ENCODE data around the gene KAZN. TPM values are rescaled to one million over a fixed set of nuclear protein-coding genes. Genes with fewer than 3 reads are reported as not detected.

KAZN gene
- total and polyA plus RNA-seq, 12 donors, result 1.1 to 6.5 (median 1.9) TPM

DNA sequence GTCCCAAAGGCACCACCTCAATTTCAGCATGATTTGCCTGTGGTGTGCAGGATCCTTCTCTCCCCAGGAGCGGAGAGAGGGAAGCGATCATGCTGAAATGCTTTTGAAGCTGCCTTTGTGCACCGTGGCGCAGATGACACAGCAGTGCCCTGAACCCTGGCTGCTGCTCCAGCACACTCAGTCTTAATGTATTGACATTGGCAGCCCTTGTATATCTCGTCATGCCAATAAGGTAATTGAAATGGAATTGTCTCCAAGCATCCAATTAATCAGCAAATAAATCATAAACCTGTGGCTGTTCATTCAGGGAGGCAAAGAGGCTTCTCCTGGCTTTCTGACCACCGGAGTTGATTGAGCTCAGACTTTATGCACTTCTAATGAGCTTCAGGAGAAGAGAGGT is 139.8 kb downstream of the KAZN start:
- peaks cover 0 to 10% (median 0%) of the 10 kb centered on the region in 9 donors for H3K4me1 ChIP-seq
- no peak overlapping the region for H3K27ac ChIP-seq
- no peak overlapping the region for H3K4me3 ChIP-seq
- ATAC-seq, result no peak
- intact Hi-C loops (cut with DNase I), result loop anchor here in 3 of 10 donors (10.0 kb wide), 2 partner anchors 623 to 633 kb away; no protein-coding TSS in a partner anchor
- TF ChIP-seq, protein P1, sequence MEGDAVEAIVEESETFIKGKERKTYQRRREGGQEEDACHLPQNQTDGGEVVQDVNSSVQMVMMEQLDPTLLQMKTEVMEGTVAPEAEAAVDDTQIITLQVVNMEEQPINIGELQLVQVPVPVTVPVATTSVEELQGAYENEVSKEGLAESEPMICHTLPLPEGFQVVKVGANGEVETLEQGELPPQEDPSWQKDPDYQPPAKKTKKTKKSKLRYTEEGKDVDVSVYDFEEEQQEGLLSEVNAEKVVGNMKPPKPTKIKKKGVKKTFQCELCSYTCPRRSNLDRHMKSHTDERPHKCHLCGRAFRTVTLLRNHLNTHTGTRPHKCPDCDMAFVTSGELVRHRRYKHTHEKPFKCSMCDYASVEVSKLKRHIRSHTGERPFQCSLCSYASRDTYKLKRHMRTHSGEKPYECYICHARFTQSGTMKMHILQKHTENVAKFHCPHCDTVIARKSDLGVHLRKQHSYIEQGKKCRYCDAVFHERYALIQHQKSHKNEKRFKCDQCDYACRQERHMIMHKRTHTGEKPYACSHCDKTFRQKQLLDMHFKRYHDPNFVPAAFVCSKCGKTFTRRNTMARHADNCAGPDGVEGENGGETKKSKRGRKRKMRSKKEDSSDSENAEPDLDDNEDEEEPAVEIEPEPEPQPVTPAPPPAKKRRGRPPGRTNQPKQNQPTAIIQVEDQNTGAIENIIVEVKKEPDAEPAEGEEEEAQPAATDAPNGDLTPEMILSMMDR (IDR thresholded peaks at IDR 0.05), result no peak
- WGBS, 2 donors, result 86 to 88% methylated on average over 6 of the region's 6 CpGs
- H3K36me3 ChIP-seq, result no peaks in the 10 kb centered on the region
- no peak for DNase-seq
- H3K9me3 ChIP-seq, result no peaks in the 10 kb centered on the region
- peaks cover 0 to 86% (median 70%) of the 10 kb centered on the region in 7 donors for H3K27me3 ChIP-seq

DNA sequence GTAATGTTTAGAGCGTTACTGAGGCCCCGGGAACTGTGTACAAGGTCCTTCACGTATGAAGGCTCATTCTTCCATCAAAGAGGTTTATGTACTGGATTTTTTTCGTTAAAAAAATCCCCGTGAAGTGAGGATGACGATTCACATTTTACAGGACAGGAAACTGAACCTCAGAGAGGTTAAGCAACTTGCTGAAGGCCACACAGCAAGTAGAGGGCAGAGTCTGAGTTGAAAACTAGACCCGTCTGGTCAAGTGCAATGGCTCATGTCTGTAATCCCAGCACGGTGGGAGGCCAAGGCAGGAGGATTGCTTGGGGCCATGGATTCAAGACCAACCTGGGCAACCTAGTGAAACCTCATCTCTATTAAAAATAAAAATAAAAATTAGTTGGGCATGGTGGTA is 140.2 kb downstream of the KAZN start:
- intact Hi-C loops (cut with DNase I), result loop anchor here in 3 of 10 donors (10.0 kb wide), 2 partner anchors 624 to 634 kb away; no protein-coding TSS in a partner anchor
- Histone ChIP-seq H3K4me3 (no peak overlapping the region), H3K27ac (no peak overlapping the region), H3K4me1 (peaks cover 0 to 10% (median 0%) of the 10 kb centered on the region in 9 donors), H3K9me3 (no peaks in the 10 kb centered on the region), H3K27me3 (peaks cover 0 to 82% (median 67%) of the 10 kb centered on the region in 7 donors), H3K36me3 (no peaks in the 10 kb centered on the region)
- WGBS, 2 donors, result 73 to 91% methylated on average over 8 of the region's 8 CpGs
- DNase-seq (no peak), ATAC-seq (no peak)
- TF ChIP-seq, protein P1 (IDR thresholded peaks at IDR 0.05), result no peak

DNA sequence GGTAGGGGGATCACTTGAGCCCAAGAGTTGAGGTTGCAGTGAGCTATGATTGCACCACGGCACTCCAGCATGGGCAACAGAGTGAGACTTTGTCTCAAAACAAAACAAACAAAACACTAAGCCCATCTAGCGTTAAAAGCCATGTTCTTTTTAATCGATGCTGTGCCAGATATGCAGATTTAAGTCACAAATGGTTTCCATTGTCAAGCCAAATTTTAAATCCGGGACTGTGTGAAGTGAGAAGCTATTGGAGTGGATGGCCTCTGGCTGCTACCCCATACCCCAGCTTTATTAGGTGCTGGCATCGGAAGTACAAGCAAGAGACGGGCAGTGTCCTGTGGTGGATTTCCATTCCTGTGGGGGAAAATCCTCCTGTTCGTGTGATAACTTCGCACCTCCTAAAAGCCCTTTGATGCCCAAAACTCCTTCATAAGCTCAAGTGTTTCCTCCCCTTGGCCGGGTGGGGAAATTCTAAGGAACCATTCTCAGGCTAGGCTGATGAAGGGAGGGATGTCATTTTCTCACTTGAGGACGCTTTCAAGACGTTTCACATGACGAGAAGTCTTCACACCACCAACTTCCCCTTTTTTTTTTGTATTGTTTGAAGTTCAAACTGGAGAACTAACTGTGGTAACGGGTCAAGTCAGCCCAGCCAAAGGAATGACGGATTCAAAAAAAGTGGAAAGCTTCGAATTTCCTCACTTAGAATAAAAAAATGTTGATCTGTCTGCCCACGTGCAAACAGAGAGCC is 140.8 kb downstream of the KAZN start:
- no peak overlapping the region for H3K4me3 ChIP-seq
- intact Hi-C loops (cut with DNase I), result loop anchor here in 3 of 10 donors (10.0 kb wide), 2 partner anchors 624 to 634 kb away; no protein-coding TSS in a partner anchor
- no peaks in the 10 kb centered on the region for H3K9me3 ChIP-seq
- peaks cover 0 to 79% (median 64%) of the 10 kb centered on the region in 7 donors for H3K27me3 ChIP-seq
- TF ChIP-seq, protein P1 (IDR thresholded peaks at IDR 0.05), result no peak
- no peaks in the 10 kb centered on the region for H3K36me3 ChIP-seq
- WGBS, 2 donors, result 53 to 62% methylated on average over 16 of the region's 16 CpGs
- peaks cover 0 to 10% (median 0%) of the 10 kb centered on the region in 9 donors for H3K4me1 ChIP-seq
- H3K27ac ChIP-seq, result no peak overlapping the region
- ATAC-seq, result no peak
- DNase-seq, result no peak

DNA sequence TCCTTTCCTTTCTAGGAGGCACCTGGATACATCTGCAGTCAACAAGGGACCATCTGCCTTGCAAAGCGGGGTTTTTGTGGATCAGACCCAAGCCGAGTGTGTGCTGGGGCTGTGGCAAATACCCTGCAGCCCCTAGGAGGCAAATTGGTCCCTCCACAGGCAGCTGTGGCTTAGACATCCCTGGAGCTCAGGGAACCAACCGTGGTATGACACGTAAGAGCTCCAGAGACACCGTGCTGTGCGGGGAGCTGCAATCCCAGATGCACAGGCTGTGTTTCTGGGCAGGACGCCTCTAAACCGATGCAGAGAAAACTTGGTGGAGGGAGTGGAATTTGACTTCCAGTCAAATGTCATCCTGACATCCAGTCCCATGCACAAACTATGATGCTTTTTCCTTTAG is 141.5 kb downstream of the KAZN start:
- no peak for ATAC-seq
- intact Hi-C loops (cut with DNase I), result no loop called here

More for the DNA sequence above, 141.5 kb downstream of the KAZN start:
- H3K4me1 ChIP-seq, result peaks cover 0 to 10% (median 0%) of the 10 kb centered on the region in 9 donors
- H3K27ac ChIP-seq, result no peak overlapping the region
- no peak for DNase-seq
- no peaks in the 10 kb centered on the region for H3K9me3 ChIP-seq
- WGBS, 2 donors, result 34 to 37% methylated on average over 8 of the region's 8 CpGs
- H3K4me3 ChIP-seq, result no peak overlapping the region
- TF ChIP-seq, protein P1 (IDR thresholded peaks at IDR 0.05), result no peak
- H3K36me3 ChIP-seq, result no peaks in the 10 kb centered on the region
- H3K27me3 ChIP-seq, result peaks cover 0 to 73% (median 62%) of the 10 kb centered on the region in 7 donors
